ENCODE data around the gene BEAN1. TPM values are rescaled to one million over a fixed set of nuclear protein-coding genes. Genes with fewer than 3 reads are reported as not detected.
A peak's percentile ranks its signal among the peaks of the same experiment; 100 is the strongest.
"Not testable (repeated sequence)": the region's sequence is repeated elsewhere in the genome, so short reads cannot be mapped to it uniquely, and the experiment has no call there.

BEAN1 gene
- polyA plus RNA-seq, 3 donors = 0.12 to 0.81 TPM; not detected in 1

DNA sequence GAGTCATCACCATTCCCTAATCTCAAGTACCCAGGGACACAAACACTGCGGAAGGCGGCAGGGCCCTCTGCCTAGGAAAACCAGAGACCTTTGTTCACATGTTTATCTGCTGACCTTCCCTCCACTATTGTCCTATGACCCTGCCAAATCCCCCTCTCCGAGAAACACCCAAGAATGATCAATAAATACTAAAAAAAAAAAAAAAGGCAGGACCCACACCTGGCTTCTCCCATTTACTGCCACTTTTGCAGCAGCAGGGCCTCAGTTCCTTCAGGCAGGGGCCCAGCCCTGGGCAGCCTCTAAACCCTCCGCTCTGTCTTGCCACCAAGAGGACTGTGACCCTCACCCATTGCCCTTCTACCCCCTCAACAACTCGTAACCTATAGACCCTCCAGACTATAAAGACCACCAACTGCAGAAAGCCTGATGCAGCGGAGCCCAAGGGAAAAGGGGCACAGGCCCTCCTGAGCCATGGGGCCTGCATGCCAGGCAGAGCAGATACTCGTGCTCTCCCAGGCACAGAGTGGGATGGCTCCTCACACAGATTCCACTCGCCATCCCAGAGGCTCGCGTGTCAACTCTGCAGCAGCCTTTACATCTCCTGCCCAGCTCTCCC lies 88.0 kb downstream of the BEAN1 start:
- H3K27me3 Mint-ChIP-seq (ENCODE audit: low read depth in 3 of 3); H3K4me3 Mint-ChIP-seq; H4K20me1 ChIP-seq (ENCODE audit: insufficient read depth, low read length); H3K9me3 ChIP-seq (replicated peaks in 1 of 2; ENCODE audit: control insufficient read depth in 1 of 2, insufficient read depth in 1 of 2, low read length in 2 of 2); H2AFZ ChIP-seq (ENCODE audit: insufficient read depth, low read depth, low read length, poor library complexity, severe bottlenecking); H3K9me3 Mint-ChIP-seq; H3K27me3 ChIP-seq (ENCODE audit: control insufficient read depth in 2 of 2, insufficient read depth in 2 of 2, low read length in 2 of 2): not testable (repeated sequence)
- Histone ChIP-seq H3K4me3 (replicated peaks in 1 of 3; ENCODE audit: low read depth in 2 of 3, low read length in 3 of 3) (peak overlapping the region in 1 of 3 experiments; percentile 37), H3K27ac (ENCODE audit: low read depth in 1 of 2, low read length in 2 of 2) (peak overlapping the region; percentile 92 to 99), H3K9ac (ENCODE audit: insufficient read depth, low read length, poor library complexity, severe bottlenecking) (peak overlapping the region; percentile 24), H3K4me1 (ENCODE audit: control insufficient read depth in 1 of 2, insufficient read depth in 2 of 2, low read length in 2 of 2) (peaks cover 77 to 81% of the 10 kb centered on the region in 2 donors), H3K79me2 (ENCODE audit: insufficient read depth, low read length) (peaks cover 27% of the 10 kb centered on the region), H3K36me3 (replicated peaks in 1 of 2; ENCODE audit: control insufficient read depth in 1 of 2, insufficient read depth in 2 of 2, low read length in 2 of 2) (peaks cover 20 to 32% of the 10 kb centered on the region in 2 donors), H3K4me2 (replicated peaks; ENCODE audit: extremely low read depth, low read length, poor library complexity, severe bottlenecking) (peak overlapping the region; percentile 53)
- H3K27ac Mint-ChIP-seq = peak overlapping the region; percentile 99 to 100 (median 100)
- peaks cover 84% of the 10 kb centered on the region for H3K4me1 Mint-ChIP-seq
- WGBS (ENCODE audit: insufficient coverage) = 96% methylated on average over 7 of the region's 10 CpGs
- peaks cover 60 to 90% of the 10 kb centered on the region in 2 donors for H3K36me3 Mint-ChIP-seq
- peak in 1 of 3 donors; percentile 5 for DNase-seq
- intact Hi-C loops (cut with micrococcal nuclease) = loop anchor here (2.0 to 10.0 kb wide), 4 partner anchors 33 to 310 kb away; partner anchors contain the start of genes CKLF (in 1 of the 2) and TK2 (in 1 of the 2)

DNA sequence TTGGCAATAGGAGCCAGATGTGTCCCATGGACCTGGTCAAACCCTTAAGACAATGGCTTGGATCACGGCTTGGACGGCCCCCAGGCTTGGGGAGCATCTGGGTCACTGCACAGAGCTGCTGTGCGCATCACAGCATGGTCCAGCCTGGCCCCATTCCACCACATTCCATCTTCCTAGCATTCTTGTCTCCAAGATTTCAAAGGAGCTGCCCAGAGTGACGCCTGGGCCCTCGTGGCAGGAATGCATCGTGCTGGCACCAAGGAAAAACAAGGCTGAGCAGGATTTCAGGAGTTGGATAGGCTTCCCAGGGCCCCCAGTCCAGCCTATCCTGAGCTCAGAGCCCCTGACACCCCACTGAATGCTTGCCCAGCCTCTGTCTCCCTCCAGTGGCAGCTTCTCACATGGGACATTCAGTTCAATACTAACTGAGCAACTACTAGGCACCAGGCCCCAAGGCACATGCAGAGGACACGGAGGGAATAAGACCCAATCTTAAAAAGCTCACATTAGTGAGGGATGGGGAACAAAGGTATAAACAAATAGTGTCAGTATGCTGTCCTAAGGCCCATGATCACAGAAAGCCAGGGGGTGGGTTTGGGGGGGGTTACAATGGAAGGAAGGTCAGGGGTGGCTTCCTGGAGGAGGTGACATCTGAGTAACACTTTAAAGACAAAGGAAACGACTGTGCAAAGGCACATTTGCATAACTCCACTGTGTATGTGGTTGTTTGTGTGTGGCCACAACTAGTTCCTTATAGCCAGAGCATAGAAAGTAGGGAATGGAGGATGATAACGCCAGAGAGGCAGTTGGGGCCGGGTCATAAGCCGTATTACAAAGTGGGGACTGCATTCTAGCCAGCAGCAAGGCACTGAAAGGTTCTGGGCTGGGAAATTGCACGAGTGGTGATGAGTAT lies 88.8 kb downstream of the BEAN1 start:
- Histone ChIP-seq H3K9ac (ENCODE audit: insufficient read depth, low read length, poor library complexity, severe bottlenecking) (peak overlapping the region; percentile 59), H3K36me3 (replicated peaks in 1 of 2; ENCODE audit: control insufficient read depth in 1 of 2, insufficient read depth in 2 of 2, low read length in 2 of 2) (peaks cover 12 to 24% of the 10 kb centered on the region in 2 donors), H3K27ac (ENCODE audit: low read depth in 1 of 2, low read length in 2 of 2) (peak overlapping the region; percentile 92 to 99), H3K27me3 (ENCODE audit: control insufficient read depth in 2 of 2, insufficient read depth in 2 of 2, low read length in 2 of 2) (no peaks in the 10 kb centered on the region), H4K20me1 (ENCODE audit: insufficient read depth, low read length) (no peaks in the 10 kb centered on the region), H3K4me1 (ENCODE audit: control insufficient read depth in 1 of 2, insufficient read depth in 2 of 2, low read length in 2 of 2) (peaks cover 85 to 89% of the 10 kb centered on the region in 2 donors), H3K4me3 (replicated peaks in 1 of 3; ENCODE audit: low read depth in 2 of 3, low read length in 3 of 3) (peak overlapping the region in 1 of 3 experiments; percentile 37), H3K79me2 (ENCODE audit: insufficient read depth, low read length) (peaks cover 27% of the 10 kb centered on the region), H3K4me2 (replicated peaks; ENCODE audit: extremely low read depth, low read length, poor library complexity, severe bottlenecking) (peak overlapping the region; percentile 53), H3K9me3 (replicated peaks in 1 of 2; ENCODE audit: control insufficient read depth in 1 of 2, insufficient read depth in 1 of 2, low read length in 2 of 2) (no peaks in the 10 kb centered on the region), H2AFZ (ENCODE audit: insufficient read depth, low read depth, low read length, poor library complexity, severe bottlenecking) (no peak overlapping the region)
- DNase-seq = peak; percentile 61 to 86 (median 62)
- H3K4me1 Mint-ChIP-seq = peaks cover 88% of the 10 kb centered on the region
- peaks cover 0 to 2% (median 0%) of the 10 kb centered on the region in 3 donors for H3K27me3 Mint-ChIP-seq (ENCODE audit: low read depth in 3 of 3)
- TF ChIP-seq, protein P1, sequence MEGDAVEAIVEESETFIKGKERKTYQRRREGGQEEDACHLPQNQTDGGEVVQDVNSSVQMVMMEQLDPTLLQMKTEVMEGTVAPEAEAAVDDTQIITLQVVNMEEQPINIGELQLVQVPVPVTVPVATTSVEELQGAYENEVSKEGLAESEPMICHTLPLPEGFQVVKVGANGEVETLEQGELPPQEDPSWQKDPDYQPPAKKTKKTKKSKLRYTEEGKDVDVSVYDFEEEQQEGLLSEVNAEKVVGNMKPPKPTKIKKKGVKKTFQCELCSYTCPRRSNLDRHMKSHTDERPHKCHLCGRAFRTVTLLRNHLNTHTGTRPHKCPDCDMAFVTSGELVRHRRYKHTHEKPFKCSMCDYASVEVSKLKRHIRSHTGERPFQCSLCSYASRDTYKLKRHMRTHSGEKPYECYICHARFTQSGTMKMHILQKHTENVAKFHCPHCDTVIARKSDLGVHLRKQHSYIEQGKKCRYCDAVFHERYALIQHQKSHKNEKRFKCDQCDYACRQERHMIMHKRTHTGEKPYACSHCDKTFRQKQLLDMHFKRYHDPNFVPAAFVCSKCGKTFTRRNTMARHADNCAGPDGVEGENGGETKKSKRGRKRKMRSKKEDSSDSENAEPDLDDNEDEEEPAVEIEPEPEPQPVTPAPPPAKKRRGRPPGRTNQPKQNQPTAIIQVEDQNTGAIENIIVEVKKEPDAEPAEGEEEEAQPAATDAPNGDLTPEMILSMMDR (IDR thresholded peaks at IDR 0.05) = peak; percentile 61
- intact Hi-C loops (cut with micrococcal nuclease) = loop anchor here (2.0 to 10.0 kb wide), 5 partner anchors 34 to 311 kb away; partner anchors contain the start of genes CKLF (in 2 of the 2) and TK2 (in 1 of the 2)
- H3K4me3 Mint-ChIP-seq = peak overlapping the region; percentile 75 to 85
- peak overlapping the region; percentile 99 to 100 (median 100) for H3K27ac Mint-ChIP-seq
- WGBS (ENCODE audit: insufficient coverage) = 50% methylated on average over 11 of the region's 12 CpGs
- H3K9me3 Mint-ChIP-seq = no peaks in the 10 kb centered on the region
- peaks cover 55 to 85% of the 10 kb centered on the region in 2 donors for H3K36me3 Mint-ChIP-seq
